Measurements from ENCODE around the gene HMHB1. TPM values are rescaled to one million over a fixed set of nuclear protein-coding genes. Genes with fewer than 3 reads are reported as not detected.

HMHB1 gene
- not detected in 2 replicates for total RNA-seq

GRCh38 chr5:143812085-143812705 lies at the start of gene HMHB1:
Gene HMHB1 (plus strand): TSS chr5:143812161.

